A549 (cell line): ENCODE results near the gene KCTD5.

ENCODE experiments used
- BHLHE40 ChIP-seq: IDR thresholded peaks from 2 replicates; pipeline ENCODE4 v1.6.1; 2012; ENCODE audit warnings: low read depth, low read length, inconsistent platforms
- CEBPB ChIP-seq, 2 experiments: fragments of >200 bp in 1 of 2; sonication (Bioruptor Twin) in 1 of 2; formaldehyde crosslinking in 1 of 2; IDR thresholded peaks; 2 replicates each; pipeline ENCODE4 v1.6.1; 2012 to 2016
- MAFK ChIP-seq: fragments of 450-650 bp; IDR thresholded peaks from 2 replicates; pipeline ENCODE4 v1.6.1; 2014; ENCODE audit not compliant: partially characterized antibody
- MAZ ChIP-seq: fragments of 150-350 bp; IDR thresholded peaks from 2 replicates; pipeline ENCODE4 v1.6.1; 2014; ENCODE audit warnings: antibody characterized with exemption, low read depth, low read length, borderline replicate concordance
- NFE2L2 ChIP-seq: fragments of 150-350 bp; conservative IDR thresholded peaks from 2 replicates; pipeline ENCODE4 v1.6.1; 2014; ENCODE audit warnings: low read length
- POLR2A ChIP-seq: IDR thresholded peaks from 2 replicates; pipeline ENCODE4 v1.6.1; 2012; ENCODE audit warnings: mild to moderate bottlenecking, low read length
- POLR2AphosphoS2 ChIP-seq: conservative IDR thresholded peaks from 2 replicates; pipeline ENCODE4 v1.6.1; 2012; ENCODE audit warnings: low read length, improper control_type of control experiment, inconsistent platforms
- RCOR1 ChIP-seq: fragments of 150-350 bp; IDR thresholded peaks from 2 replicates; pipeline ENCODE4 v1.6.1; 2014; ENCODE audit warnings: antibody characterized with exemption, low read length, low read depth
- TF ChIP-seq, protein P1 (sequence below): fragments of >200 bp; sonication (Bioruptor Twin); formaldehyde crosslinking; IDR thresholded peaks from 3 replicates; pipeline ENCODE4 v1.5.1; 2016
- TF ChIP-seq, protein P2 (sequence below): IDR thresholded peaks from 2 replicates; pipeline ENCODE4 v1.6.1; 2012
- TF ChIP-seq, protein P3 (sequence below): fragments of 450-650 bp; IDR thresholded peaks from 2 replicates; pipeline ENCODE4 v1.6.1; 2014; ENCODE audit warnings: antibody characterized with exemption

DNA sequence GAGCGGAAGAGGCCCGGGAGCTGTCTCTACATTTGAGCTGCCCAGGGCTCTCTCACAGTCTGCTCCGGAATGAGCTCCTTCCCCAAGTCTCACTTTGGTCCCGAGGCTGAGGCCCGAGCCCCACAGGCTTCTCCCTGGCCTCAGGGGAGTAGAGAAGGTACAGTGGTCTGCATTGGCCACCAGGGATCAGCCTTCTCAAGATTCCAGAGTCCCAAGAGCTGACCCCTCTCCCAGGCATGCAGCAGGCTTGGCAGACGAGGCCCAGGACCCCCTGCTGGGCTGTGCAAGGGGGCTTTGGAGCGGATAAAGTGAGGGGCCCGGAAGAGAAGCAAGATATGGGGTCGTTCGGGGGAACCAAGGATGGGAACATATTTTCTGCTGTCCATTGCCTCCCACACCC lies 34.6 kb downstream of the KCTD5 start:
- TF ChIP-seq RCOR1 (no peak), CEBPB (IDR thresholded peaks at IDR 0.05) (no peak), MAFK (no peak), POLR2A (no peak), NFE2L2 (no peak), POLR2AphosphoS2 (no peak), MAZ (no peak), BHLHE40 (no peak)
- TF ChIP-seq, protein P1, sequence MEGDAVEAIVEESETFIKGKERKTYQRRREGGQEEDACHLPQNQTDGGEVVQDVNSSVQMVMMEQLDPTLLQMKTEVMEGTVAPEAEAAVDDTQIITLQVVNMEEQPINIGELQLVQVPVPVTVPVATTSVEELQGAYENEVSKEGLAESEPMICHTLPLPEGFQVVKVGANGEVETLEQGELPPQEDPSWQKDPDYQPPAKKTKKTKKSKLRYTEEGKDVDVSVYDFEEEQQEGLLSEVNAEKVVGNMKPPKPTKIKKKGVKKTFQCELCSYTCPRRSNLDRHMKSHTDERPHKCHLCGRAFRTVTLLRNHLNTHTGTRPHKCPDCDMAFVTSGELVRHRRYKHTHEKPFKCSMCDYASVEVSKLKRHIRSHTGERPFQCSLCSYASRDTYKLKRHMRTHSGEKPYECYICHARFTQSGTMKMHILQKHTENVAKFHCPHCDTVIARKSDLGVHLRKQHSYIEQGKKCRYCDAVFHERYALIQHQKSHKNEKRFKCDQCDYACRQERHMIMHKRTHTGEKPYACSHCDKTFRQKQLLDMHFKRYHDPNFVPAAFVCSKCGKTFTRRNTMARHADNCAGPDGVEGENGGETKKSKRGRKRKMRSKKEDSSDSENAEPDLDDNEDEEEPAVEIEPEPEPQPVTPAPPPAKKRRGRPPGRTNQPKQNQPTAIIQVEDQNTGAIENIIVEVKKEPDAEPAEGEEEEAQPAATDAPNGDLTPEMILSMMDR = no peak
- TF ChIP-seq, protein P2, sequence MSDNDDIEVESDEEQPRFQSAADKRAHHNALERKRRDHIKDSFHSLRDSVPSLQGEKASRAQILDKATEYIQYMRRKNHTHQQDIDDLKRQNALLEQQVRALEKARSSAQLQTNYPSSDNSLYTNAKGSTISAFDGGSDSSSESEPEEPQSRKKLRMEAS = no peak
- TF ChIP-seq, protein P3, sequence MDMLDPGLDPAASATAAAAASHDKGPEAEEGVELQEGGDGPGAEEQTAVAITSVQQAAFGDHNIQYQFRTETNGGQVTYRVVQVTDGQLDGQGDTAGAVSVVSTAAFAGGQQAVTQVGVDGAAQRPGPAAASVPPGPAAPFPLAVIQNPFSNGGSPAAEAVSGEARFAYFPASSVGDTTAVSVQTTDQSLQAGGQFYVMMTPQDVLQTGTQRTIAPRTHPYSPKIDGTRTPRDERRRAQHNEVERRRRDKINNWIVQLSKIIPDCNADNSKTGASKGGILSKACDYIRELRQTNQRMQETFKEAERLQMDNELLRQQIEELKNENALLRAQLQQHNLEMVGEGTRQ = no peak
